IPS-NIHi11 (cell line): ENCODE data around the gene GABPB2.
"Not testable (repeated sequence)": the region's sequence is repeated elsewhere in the genome, so short reads cannot be mapped to it uniquely, and the experiment has no call there.

Source experiments
- DNase-seq: peaks from one replicate; pipeline ENCODE4 v3.0.0; 2012; ENCODE audit warnings: mixed read lengths, low spot score

The GABPB2 gene

GRCh38 chr1:151060007-151060656 lies 10.4 kb upstream of the GABPB2 start, which contains the start of gene MLLT11:
Gene MLLT11, plus strand, starts transcription at chr1:151060397. Its CDS starts 6,828 bp downstream, at chr1:151067225.
- DNase-seq, result peak; percentile 78

GRCh38 chr1:151060657-151061421 lies 9.7 kb upstream of the GABPB2 start:
- DNase-seq, result no peak

- no peak for DNase-seq
Measured at GRCh38 chr1:151061704-151062103, 8.9 kb upstream of the GABPB2 start.

GRCh38 chr1:151062741-151063371 lies 7.7 kb upstream of the GABPB2 start:
- DNase-seq, result no peak

GRCh38 chr1:151065089-151065645 lies 5.4 kb upstream of the GABPB2 start:
- no peak for DNase-seq

- DNase-seq, result no peak
Measured at GRCh38 chr1:151067185-151067584, 3.4 kb upstream of the GABPB2 start.

GRCh38 chr1:151069103-151069486 lies 1.5 kb upstream of the GABPB2 start:
- no peak for DNase-seq

- no peak for DNase-seq
Measured at GRCh38 chr1:151072224-151072623, 1.7 kb downstream of the GABPB2 start.

GRCh38 chr1:151085953-151086559 lies 15.5 kb downstream of the GABPB2 start:
- no peak for DNase-seq

GRCh38 chr1:151097426-151097825 lies 26.9 kb downstream of the GABPB2 start:
- not testable (repeated sequence) for DNase-seq

GRCh38 chr1:151098126-151098525 lies 27.6 kb downstream of the GABPB2 start:
- no peak for DNase-seq

- DNase-seq, result no peak
Measured at GRCh38 chr1:151104630-151105029, 34.1 kb downstream of the GABPB2 start.

GRCh38 chr1:151106894-151107293 lies 36.3 kb downstream of the GABPB2 start:
- no peak for DNase-seq

- DNase-seq, result no peak
Measured at GRCh38 chr1:151108331-151108730, 37.8 kb downstream of the GABPB2 start.

- no peak for DNase-seq
Measured at GRCh38 chr1:151113877-151114276, 43.3 kb downstream of the GABPB2 start.

GRCh38 chr1:151124763-151125403 lies 54.3 kb downstream of the GABPB2 start:
- no peak for DNase-seq

GRCh38 chr1:151128800-151129199 lies 58.2 kb downstream of the GABPB2 start:
- DNase-seq, result no peak

GRCh38 chr1:151130987-151131586 lies 60.5 kb downstream of the GABPB2 start:
- peak; percentile 92 for DNase-seq

GRCh38 chr1:151131701-151132334 lies 61.3 kb downstream of the GABPB2 start:
- peak; percentile 50 for DNase-seq

GRCh38 chr1:151132335-151133017 lies 61.9 kb downstream of the GABPB2 start:
- peak; percentile 52 for DNase-seq
